ENCODE data around the gene TCEA2.
"Not testable (repeated sequence)": the region's sequence is repeated elsewhere in the genome, so short reads cannot be mapped to it uniquely, and the experiment has no call there.

TCEA2 gene

DNA sequence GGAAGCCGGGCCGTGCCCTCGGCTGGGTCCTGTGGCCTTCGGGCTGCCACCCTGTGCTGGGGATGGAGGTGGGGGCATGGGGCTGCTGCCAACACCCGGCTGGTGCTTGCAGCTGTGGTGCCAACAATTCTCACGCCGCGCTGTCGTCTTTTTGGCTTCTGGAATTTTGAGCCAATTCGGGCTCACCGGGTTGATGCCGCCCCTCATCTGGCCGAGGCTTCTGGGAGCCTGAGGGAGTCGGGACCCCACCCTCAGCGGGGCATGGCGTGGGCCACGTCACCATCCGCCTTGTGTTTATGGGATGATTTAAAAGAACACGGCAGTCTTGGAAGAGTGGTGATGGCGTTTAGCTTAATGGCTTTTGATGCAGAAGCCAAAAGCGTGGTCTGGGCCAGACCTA, 53.0 kb downstream of the TCEA2 start:
- Histone ChIP-seq H3K79me2 (ENCODE audit: insufficient read depth, low read length) (no peaks in the 10 kb centered on the region), H3F3A (ENCODE audit: insufficient read depth) (no peaks in the 10 kb centered on the region), H3K4me2 (ENCODE audit: low read depth, low read length, poor library complexity, severe bottlenecking) (no peak overlapping the region), H3K27me3 (ENCODE audit: low read length) (no peaks in the 10 kb centered on the region), H3K4me3 (ENCODE audit: insufficient read depth, low read length, poor library complexity, severe bottlenecking) (no peak overlapping the region), H3K9me3 (ENCODE audit: insufficient read depth, low read length) (no peaks in the 10 kb centered on the region), H4K20me1 (ENCODE audit: low read depth, low read length) (no peaks in the 10 kb centered on the region), H3K36me3 (ENCODE audit: low read length) (no peaks in the 10 kb centered on the region), H3K9me2 (replicated peaks; ENCODE audit: insufficient read depth, low read length) (no peaks in the 10 kb centered on the region), H3K27ac (ENCODE audit: low read depth, low read length) (no peak overlapping the region), H2AFZ (ENCODE audit: low read depth, low read length, severe bottlenecking) (no peak overlapping the region), H3K9ac (ENCODE audit: low read length) (no peak overlapping the region)
- no peak for TF ChIP-seq CTCF (IDR thresholded peaks at IDR 0.05; ENCODE audit: insufficient read depth, low read length, poor library complexity, severe bottlenecking)
- TF ChIP-seq EZH2phosphoT487 (conservative IDR thresholded peaks at IDR 0.05; ENCODE audit: low read length), result no peak

DNA sequence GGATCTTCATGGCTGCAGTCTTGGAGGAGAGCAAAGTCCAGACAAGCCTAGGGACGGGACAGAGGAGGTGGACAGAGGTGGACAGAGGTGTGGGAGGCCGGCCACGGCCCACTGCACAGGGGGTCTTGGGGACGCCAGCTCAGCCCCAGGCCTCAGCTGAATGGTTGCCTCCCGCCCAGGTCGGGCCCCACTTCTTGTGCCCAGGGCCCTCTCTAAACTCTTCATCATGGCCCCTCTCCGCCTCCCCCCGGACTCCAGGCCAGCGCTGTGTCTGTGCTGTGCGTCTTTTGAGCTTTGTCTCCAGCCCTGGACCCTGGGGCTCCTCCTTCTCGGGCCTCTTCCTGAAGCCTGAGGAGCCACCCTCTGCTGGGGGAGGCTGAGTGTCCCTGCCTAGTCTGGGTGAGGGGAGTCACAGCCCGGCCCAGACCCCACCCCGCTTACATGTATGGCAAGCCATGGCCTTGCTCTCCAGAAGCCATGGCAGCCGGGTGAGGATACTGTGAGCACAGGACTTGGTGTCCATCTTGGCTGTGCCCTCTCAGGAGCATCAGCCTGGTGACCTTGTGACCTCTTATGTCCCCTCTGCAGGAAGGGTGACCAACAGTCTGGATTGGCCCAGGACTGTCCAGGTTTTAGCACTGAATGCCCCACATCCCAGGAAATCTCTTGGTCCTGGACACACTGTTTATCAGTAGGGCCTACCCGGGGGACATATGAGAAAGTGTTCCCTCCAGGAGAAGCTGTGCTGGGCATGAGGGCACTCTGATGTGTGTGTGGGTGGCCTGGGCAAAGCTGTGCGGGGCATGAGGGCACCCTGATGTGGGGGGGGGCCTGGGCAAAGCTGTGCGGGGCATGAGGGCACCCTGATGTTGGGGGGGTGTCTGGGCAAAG, 53.8 kb downstream of the TCEA2 start:
- Histone ChIP-seq H3K79me2 (ENCODE audit: insufficient read depth, low read length) (no peaks in the 10 kb centered on the region), H2AFZ (ENCODE audit: low read depth, low read length, severe bottlenecking) (no peak overlapping the region), H3K9me2 (replicated peaks; ENCODE audit: insufficient read depth, low read length) (no peaks in the 10 kb centered on the region), H3K27me3 (ENCODE audit: low read length) (no peaks in the 10 kb centered on the region), H3F3A (ENCODE audit: insufficient read depth) (no peaks in the 10 kb centered on the region), H3K4me3 (ENCODE audit: insufficient read depth, low read length, poor library complexity, severe bottlenecking) (no peak overlapping the region), H3K27ac (ENCODE audit: low read depth, low read length) (no peak overlapping the region), H3K9me3 (ENCODE audit: insufficient read depth, low read length) (no peaks in the 10 kb centered on the region), H4K20me1 (ENCODE audit: low read depth, low read length) (no peaks in the 10 kb centered on the region), H3K9ac (ENCODE audit: low read length) (no peak overlapping the region), H3K36me3 (ENCODE audit: low read length) (no peaks in the 10 kb centered on the region), H3K4me2 (ENCODE audit: low read depth, low read length, poor library complexity, severe bottlenecking) (no peak overlapping the region)
- no peak for TF ChIP-seq CTCF (IDR thresholded peaks at IDR 0.05; ENCODE audit: insufficient read depth, low read length, poor library complexity, severe bottlenecking)
- TF ChIP-seq EZH2phosphoT487 (conservative IDR thresholded peaks at IDR 0.05; ENCODE audit: low read length), result no peak

DNA sequence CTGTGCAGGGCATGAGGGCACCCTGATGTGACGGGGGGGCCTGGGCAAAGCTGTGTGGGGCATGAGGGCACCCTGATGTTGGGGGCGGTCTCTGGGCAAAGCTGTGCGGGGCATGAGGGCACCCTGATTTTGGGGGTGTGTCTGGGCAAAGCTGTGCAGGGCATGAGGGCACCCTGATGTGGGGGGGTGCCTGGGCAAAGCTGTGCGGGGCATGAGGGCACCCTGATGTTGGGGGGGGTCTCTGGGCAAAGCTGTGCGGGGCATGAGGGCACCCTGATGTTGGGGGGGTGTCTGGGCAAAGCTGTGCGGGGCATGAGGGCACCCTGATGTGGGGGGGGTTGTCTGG, 54.4 kb downstream of the TCEA2 start:
- H3F3A ChIP-seq (ENCODE audit: insufficient read depth); H3K79me2 ChIP-seq (ENCODE audit: insufficient read depth, low read length); H3K9me3 ChIP-seq (ENCODE audit: insufficient read depth, low read length); H3K36me3 ChIP-seq (ENCODE audit: low read length); H3K9me2 ChIP-seq (replicated peaks; ENCODE audit: insufficient read depth, low read length); H4K20me1 ChIP-seq (ENCODE audit: low read depth, low read length); H3K4me2 ChIP-seq (ENCODE audit: low read depth, low read length, poor library complexity, severe bottlenecking); H3K27ac ChIP-seq (ENCODE audit: low read depth, low read length); H3K27me3 ChIP-seq (ENCODE audit: low read length); H3K9ac ChIP-seq (ENCODE audit: low read length); H2AFZ ChIP-seq (ENCODE audit: low read depth, low read length, severe bottlenecking); H3K4me3 ChIP-seq (ENCODE audit: insufficient read depth, low read length, poor library complexity, severe bottlenecking): not testable (repeated sequence)

- H3K79me2 ChIP-seq (ENCODE audit: insufficient read depth, low read length), result no peaks in the 10 kb centered on the region
- no peaks in the 10 kb centered on the region for H3K9me3 ChIP-seq (ENCODE audit: insufficient read depth, low read length)
- no peaks in the 10 kb centered on the region for H3K27me3 ChIP-seq (ENCODE audit: low read length)
- no peaks in the 10 kb centered on the region for H3F3A ChIP-seq (ENCODE audit: insufficient read depth)
- no peak overlapping the region for H3K27ac ChIP-seq (ENCODE audit: low read depth, low read length)
- no peak overlapping the region for H3K4me3 ChIP-seq (ENCODE audit: insufficient read depth, low read length, poor library complexity, severe bottlenecking)
- no peak overlapping the region for H3K4me2 ChIP-seq (ENCODE audit: low read depth, low read length, poor library complexity, severe bottlenecking)
- H3K9me2 ChIP-seq (replicated peaks; ENCODE audit: insufficient read depth, low read length), result no peaks in the 10 kb centered on the region
- no peak for TF ChIP-seq CTCF (IDR thresholded peaks at IDR 0.05; ENCODE audit: insufficient read depth, low read length, poor library complexity, severe bottlenecking)
- no peak for TF ChIP-seq EZH2phosphoT487 (conservative IDR thresholded peaks at IDR 0.05; ENCODE audit: low read length)
- H3K9ac ChIP-seq (ENCODE audit: low read length), result no peak overlapping the region
- H3K36me3 ChIP-seq (ENCODE audit: low read length), result no peaks in the 10 kb centered on the region
- no peaks in the 10 kb centered on the region for H4K20me1 ChIP-seq (ENCODE audit: low read depth, low read length)
- H2AFZ ChIP-seq (ENCODE audit: low read depth, low read length, severe bottlenecking), result no peak overlapping the region
Measured at GRCh38 chr20:64119301-64119680, 56.3 kb downstream of the TCEA2 start.
